Breast epithelium (tissue), 3 donors: ENCODE results near the gene SLC29A2.

Experiments
- CTCF ChIP-seq, 3 donors: fragments of 450-650 bp; IDR thresholded peaks; one replicate each; pipeline ENCODE4 v1.5.1; 2016 to 2017; ENCODE audit warnings: antibody characterized with exemption in 3 of 3, mild to moderate bottlenecking in 3 of 3, moderate library complexity in 3 of 3
- POLR2A ChIP-seq: fragments of 450-650 bp; IDR thresholded peaks from one replicate; pipeline ENCODE4 v1.6.1; 2016; ENCODE audit warnings: antibody characterized with exemption, mild to moderate bottlenecking, moderate library complexity

GRCh38 chr11:66336234-66337102, 35.1 kb downstream of the SLC29A2 start, which contains the start of gene RIN1:
- peak in 1 of 3 donors; percentile 20 for TF ChIP-seq CTCF (IDR thresholded peaks at IDR 0.05)
- TF ChIP-seq POLR2A, result peak; percentile 20
